GM12872 (cell line): ENCODE data around the gene SCUBE2.
A peak's percentile ranks its signal among the peaks of the same experiment; 100 is the strongest.

Experiments used
- TF ChIP-seq, protein P1 (sequence below): IDR thresholded peaks from 3 replicates; pipeline ENCODE4 v1.5.1; 2011; ENCODE audit warnings: low read depth, mild to moderate bottlenecking, low read length, moderate library complexity; ENCODE audit not compliant: insufficient read depth

SCUBE2 gene

DNA sequence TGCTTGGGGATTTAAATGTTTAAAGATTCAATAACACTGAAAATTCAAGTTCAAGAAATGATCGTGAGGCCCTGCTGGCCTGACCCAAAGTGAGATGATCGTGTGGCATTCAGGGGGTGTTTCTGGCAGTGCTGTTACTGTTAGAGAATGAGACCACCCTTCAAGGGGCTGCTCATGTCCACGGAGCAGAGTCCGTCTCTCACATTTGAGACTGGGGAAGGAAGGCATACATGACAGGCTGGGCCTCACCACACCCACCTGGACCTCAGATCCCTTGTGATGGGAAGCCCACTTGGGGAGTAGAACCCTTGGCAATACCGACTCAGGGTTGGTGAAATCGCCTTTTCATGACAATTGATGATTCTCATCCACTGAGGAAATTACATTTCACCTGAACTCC lies 71.5 kb downstream of the SCUBE2 start:
- TF ChIP-seq, protein P1, sequence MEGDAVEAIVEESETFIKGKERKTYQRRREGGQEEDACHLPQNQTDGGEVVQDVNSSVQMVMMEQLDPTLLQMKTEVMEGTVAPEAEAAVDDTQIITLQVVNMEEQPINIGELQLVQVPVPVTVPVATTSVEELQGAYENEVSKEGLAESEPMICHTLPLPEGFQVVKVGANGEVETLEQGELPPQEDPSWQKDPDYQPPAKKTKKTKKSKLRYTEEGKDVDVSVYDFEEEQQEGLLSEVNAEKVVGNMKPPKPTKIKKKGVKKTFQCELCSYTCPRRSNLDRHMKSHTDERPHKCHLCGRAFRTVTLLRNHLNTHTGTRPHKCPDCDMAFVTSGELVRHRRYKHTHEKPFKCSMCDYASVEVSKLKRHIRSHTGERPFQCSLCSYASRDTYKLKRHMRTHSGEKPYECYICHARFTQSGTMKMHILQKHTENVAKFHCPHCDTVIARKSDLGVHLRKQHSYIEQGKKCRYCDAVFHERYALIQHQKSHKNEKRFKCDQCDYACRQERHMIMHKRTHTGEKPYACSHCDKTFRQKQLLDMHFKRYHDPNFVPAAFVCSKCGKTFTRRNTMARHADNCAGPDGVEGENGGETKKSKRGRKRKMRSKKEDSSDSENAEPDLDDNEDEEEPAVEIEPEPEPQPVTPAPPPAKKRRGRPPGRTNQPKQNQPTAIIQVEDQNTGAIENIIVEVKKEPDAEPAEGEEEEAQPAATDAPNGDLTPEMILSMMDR = no peak

- TF ChIP-seq, protein P1 = no peak
Measured at GRCh38 chr11:9017773-9018172, 73.6 kb downstream of the SCUBE2 start.

DNA sequence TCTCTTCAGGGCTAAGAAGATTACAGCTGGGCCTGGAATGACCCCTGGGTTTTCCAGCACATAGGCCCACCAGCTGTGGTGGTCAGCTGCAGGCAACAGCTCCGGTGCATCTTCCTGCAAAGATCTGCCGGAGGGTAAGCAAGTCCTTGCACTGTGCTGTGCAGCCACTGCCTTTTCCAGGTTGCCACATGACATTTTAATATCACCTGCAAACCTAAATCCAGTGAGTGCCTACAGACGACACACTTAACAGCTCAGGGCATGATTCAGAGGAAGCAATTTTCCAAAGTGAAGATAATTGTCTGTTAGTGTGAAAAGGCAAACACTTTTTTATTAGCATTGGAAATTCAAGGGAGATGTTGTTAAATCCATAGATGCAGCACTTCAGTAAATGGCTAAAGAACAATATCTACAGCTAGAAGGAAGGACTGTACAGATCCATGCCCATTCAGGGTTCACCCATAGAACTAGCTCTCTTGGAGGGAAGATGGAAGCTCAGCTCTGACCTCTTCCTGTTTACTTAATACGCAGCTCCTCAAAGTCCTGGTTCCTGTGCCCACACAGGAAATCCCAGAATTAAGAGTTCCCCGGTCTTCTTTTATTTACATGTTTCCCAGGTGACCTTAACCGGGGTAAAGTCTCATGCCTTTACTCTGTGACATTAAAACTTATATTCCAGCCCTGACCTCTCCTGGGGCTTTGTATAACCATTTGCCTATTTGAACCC lies 74.3 kb downstream of the SCUBE2 start:
- TF ChIP-seq, protein P1 = no peak

DNA sequence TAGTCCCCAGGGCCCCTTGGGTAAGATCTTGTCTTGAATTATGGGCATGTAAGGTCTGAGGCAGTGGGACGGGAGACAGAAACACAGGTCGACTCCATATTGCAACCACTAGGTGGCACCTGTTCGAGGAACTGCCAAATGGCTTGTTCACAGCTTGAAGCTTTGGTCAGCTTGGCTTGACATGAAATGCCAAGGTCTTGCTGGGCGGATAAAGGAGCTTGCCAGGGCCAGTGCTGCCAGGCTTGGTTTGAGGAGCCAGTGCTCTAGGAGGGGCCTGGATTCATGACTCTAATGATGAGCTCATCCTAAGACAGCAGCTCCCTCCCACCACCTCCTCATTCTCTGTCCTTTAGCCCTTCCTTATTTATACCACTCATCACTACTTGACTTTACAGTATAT lies 75.7 kb downstream of the SCUBE2 start:
- TF ChIP-seq, protein P1 = peak; percentile 88

- TF ChIP-seq, protein P1 = no peak
Measured at GRCh38 chr11:9014826-9015225, 76.6 kb downstream of the SCUBE2 start.

DNA sequence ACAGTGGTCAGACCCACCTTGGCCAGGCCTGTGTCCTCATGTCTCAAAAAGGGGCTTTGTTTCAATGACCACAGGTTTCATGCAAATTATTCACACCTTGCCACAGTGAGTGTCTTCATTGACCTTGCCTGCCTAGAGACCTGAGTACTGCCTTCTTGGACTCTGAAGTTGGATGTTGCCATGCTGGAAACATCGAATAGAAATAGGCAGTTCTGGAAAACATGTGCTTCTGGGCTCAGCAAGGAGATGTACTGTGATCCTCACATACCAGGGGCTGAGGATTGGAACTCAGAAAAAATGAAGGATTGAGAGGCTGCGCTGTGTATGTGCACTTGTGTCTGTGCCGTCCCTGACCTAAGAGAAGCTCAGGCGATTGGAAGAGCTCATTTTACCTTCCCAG lies 78.0 kb downstream of the SCUBE2 start:
- TF ChIP-seq, protein P1 = no peak

- TF ChIP-seq, protein P1 = no peak
Measured at GRCh38 chr11:9008661-9009060, 82.7 kb downstream of the SCUBE2 start.
